Peyer's patch (tissue), 4 donors: Measurements from ENCODE around the gene PCDH12. TPM values are rescaled to one million over a fixed set of nuclear protein-coding genes. Genes with fewer than 3 reads are reported as not detected.
"Not testable (repeated sequence)": the region's sequence is repeated elsewhere in the genome, so short reads cannot be mapped to it uniquely, and the experiment has no call there.

Experiments used
- DNase-seq, 3 donors: peaks; one replicate each; pipeline ENCODE4 v3.0.0-alpha.2; 2017 to 2019
- H3K27ac ChIP-seq, 4 donors: fragments of 200-600 bp; sonication (generic); one replicate each; pipeline ENCODE4 v1.5.1; 2016 to 2019
- H3K27me3 ChIP-seq, 2 donors: fragments of 200-600 bp; sonication (generic); one replicate each; pipeline ENCODE4 v1.5.1; 2019
- H3K36me3 ChIP-seq, 3 donors: fragments of 200-600 bp; sonication (generic); one replicate each; pipeline ENCODE4 v1.5.1; 2016 to 2019
- H3K4me1 ChIP-seq, 4 donors: fragments of 200-600 bp; sonication (generic); one replicate each; pipeline ENCODE4 v1.5.1; 2016 to 2019
- H3K4me3 ChIP-seq, 4 donors: fragments of 200-600 bp; sonication (generic); 1 replicate in 3 of 4; 2 replicates in 1 of 4; pipeline ENCODE4 v1.5.1; 2016 to 2019; ENCODE audit warnings: mild to moderate bottlenecking in 1 of 4
- H3K9me3 ChIP-seq, 4 donors: fragments of 200-600 bp; sonication (generic); one replicate each; pipeline ENCODE4 v1.5.1; 2016 to 2019; ENCODE audit warnings: mild to moderate bottlenecking in 1 of 4
- POLR2A ChIP-seq, 2 donors: fragments of 450-650 bp; IDR thresholded peaks; one replicate each; pipeline ENCODE4 v1.5.1; 2017; ENCODE audit warnings: antibody characterized with exemption in 2 of 2, mild to moderate bottlenecking in 2 of 2, moderate library complexity in 2 of 2
- total RNA-seq, 4 donors: library from RNA; depleted of rRNA; stranded (reverse); fragments of >200 nt; gene quantifications; one replicate each; pipeline ENCODE4 v1.1.0, GENCODE V29; 2016
- TF ChIP-seq, protein P1 (sequence below), 6 experiments: fragments of 450-650 bp in 4 of 6; fragments of 200-600 bp in 2 of 6; sonication (generic) in 1 of 6; IDR thresholded peaks; one replicate each; pipeline ENCODE4 v1.5.1; 2017 to 2019; ENCODE audit warnings: antibody characterized with exemption in 6 of 6, mild to moderate bottlenecking in 3 of 6, moderate library complexity in 1 of 6

Gene PCDH12
- total RNA-seq, 4 donors from 2014 or later: 0.53 to 1.7 (median 1.1) TPM

DNA sequence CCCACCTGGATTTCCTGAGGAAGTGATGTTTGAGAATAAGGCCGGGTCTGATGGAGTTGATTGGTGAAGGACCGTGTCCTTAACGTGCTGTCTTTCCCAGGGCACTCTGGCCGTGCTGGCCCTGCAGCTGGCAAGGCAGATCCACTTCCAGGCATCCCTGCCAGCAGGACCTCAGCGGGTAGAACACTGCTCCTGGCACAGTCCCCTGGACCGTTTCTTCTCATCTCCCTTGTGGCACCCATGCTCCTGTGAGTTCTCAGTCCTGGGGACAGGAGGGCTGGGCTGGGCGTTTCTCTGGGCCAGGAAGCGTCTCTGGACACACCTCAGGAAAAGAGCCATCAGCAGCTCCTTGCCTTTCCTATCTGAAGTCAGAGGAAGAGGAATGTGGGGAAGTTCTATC is 30.0 kb downstream of the PCDH12 start:
- no peak overlapping the region for H3K4me3 ChIP-seq
- peaks cover 2 to 78% (median 3%) of the 10 kb centered on the region in 3 donors for H3K36me3 ChIP-seq
- no peaks in the 10 kb centered on the region for H3K9me3 ChIP-seq
- DNase-seq: no peak
- TF ChIP-seq POLR2A (IDR thresholded peaks at IDR 0.05): no peak
- TF ChIP-seq, protein P1, sequence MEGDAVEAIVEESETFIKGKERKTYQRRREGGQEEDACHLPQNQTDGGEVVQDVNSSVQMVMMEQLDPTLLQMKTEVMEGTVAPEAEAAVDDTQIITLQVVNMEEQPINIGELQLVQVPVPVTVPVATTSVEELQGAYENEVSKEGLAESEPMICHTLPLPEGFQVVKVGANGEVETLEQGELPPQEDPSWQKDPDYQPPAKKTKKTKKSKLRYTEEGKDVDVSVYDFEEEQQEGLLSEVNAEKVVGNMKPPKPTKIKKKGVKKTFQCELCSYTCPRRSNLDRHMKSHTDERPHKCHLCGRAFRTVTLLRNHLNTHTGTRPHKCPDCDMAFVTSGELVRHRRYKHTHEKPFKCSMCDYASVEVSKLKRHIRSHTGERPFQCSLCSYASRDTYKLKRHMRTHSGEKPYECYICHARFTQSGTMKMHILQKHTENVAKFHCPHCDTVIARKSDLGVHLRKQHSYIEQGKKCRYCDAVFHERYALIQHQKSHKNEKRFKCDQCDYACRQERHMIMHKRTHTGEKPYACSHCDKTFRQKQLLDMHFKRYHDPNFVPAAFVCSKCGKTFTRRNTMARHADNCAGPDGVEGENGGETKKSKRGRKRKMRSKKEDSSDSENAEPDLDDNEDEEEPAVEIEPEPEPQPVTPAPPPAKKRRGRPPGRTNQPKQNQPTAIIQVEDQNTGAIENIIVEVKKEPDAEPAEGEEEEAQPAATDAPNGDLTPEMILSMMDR (IDR thresholded peaks at IDR 0.05): no peak
- H3K27me3 ChIP-seq: no peaks in the 10 kb centered on the region
- no peak overlapping the region for H3K27ac ChIP-seq
- H3K4me1 ChIP-seq: peaks cover 0 to 8% (median 6%) of the 10 kb centered on the region in 4 donors

DNA sequence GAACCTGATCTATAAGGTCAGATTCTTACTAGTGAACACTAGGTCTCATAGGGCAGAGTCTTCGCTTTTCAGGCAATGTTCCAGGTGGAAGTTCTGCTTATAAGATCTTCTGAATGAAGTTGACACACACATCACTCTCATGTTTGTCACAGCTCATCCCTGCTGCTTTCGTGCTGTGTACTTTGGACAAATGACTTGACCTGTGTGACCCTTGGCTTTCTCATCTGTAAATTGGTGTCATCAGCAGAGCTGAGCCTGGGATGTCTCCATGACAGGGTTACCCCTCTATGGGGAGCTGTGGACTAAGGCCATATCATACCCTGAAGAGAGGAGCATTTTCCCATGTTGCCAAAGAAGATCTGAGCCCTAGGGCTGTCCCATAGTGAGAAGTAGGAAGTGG is 31.6 kb downstream of the PCDH12 start:
- Histone ChIP-seq H3K9me3 (no peaks in the 10 kb centered on the region), H3K27me3 (no peaks in the 10 kb centered on the region), H3K36me3 (peaks cover 2 to 64% (median 3%) of the 10 kb centered on the region in 3 donors), H3K4me3 (no peak overlapping the region), H3K4me1 (peaks cover 0 to 14% (median 7%) of the 10 kb centered on the region in 4 donors), H3K27ac (no peak overlapping the region)
- TF ChIP-seq POLR2A (IDR thresholded peaks at IDR 0.05): no peak
- TF ChIP-seq, protein P1 (IDR thresholded peaks at IDR 0.05): no peak
- no peak for DNase-seq

DNA sequence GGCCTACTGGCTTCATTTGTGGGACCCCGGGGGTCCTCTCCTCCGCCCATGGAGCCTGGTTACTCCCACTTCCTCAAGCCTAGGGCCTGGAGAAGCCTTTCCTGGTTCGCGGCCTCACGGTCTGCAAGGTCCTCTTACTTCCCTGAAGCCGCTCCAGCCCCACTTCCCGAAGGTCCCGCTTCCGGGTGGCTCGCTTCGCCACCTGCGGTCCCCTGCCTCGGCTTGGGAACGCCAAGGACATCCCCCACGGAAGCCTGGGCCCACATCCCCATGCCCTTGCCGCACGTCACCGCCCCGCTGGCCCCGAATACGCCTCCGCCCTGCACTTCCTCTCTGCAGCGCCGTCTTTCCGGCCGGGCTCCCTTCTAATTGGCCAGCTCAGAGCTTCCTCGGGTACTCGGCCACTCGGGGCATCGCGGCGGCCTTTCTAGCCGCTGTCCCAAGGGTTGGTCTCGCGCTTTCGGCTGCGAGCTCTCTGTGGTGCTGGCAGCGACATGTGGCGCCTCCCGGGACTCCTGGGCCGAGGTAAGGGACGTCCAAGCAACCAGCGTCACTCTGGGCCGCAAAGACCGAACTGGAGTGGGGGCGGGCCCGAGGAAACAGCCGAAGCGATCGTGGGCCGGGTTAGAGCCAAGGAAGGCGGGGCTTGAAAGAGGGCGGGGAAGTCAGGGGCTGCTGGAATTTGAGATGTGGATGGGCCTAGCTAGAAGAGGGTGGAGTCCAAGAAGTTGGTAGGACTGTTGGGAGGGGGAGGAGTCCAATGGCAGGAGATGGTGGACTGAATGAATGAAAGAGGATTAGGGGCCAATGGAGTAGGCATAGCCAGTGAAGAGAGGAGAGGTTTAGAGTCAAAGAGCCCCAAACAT is 34.3 kb downstream of the PCDH12 start, which contains the start of gene DELE1:
DELE1 (plus strand) TSS at position 424 of the 866 bp plus-strand sequence; CDS start at position 495, 71 bp downstream.
- H3K36me3 ChIP-seq: peaks cover 0 to 36% (median 0%) of the 10 kb centered on the region in 3 donors
- H3K4me3 ChIP-seq: peak within 1 kb of the TSS; percentile 60 to 84 (median 75)
- H3K4me1 ChIP-seq: peaks cover 0 to 14% (median 7%) of the 10 kb centered on the region in 4 donors
- peak; percentile 95 to 98 (median 96) for DNase-seq
- no peaks in the 10 kb centered on the region for H3K27me3 ChIP-seq
- TF ChIP-seq POLR2A (IDR thresholded peaks at IDR 0.05): peak; percentile 89 to 90
- TF ChIP-seq, protein P1 (IDR thresholded peaks at IDR 0.05): peak in 1 of 6 experiments; percentile 9
- no peaks in the 10 kb centered on the region for H3K9me3 ChIP-seq
- H3K27ac ChIP-seq: peak within 1 kb of the TSS; percentile 89 to 97 (median 96)

DNA sequence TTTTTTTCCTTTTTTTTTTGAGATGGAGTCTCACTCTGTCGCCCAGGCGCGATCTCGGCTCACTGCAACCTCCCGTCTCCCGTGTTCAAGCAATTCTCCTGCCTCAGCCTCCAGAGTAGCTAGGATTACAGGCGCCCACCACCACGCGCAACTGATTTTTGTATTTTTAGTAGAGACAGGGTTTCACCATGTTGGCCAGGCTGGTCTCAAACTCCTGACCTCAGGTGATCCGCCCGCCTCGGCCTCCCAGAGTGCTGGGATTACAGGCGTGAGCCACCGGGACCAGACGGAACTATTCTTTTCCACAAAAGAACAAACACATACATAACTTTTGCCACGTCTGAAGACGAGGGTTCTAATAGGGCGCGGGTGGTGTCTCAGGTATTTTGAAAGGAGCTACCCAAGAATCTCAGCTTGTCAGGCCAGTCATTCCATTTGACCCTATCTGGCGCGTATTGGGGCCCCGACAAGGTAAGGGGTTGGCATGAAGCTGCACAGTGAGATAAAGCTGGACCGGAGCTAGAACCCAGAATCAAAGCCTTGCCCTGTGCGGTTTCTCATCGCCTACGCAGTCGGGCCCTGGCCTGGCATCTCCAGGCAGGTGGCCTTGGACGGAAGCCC is 35.1 kb downstream of the PCDH12 start:
- not testable (repeated sequence) for H3K9me3 ChIP-seq, DNase-seq, H3K27me3 ChIP-seq
- Histone ChIP-seq H3K36me3 (peaks cover 0 to 29% (median 0%) of the 10 kb centered on the region in 3 donors), H3K27ac (peak overlapping the region; percentile 89 to 97 (median 96)), H3K4me1 (peaks cover 0 to 14% (median 7%) of the 10 kb centered on the region in 4 donors), H3K4me3 (peak overlapping the region; percentile 60 to 84 (median 75))

DNA sequence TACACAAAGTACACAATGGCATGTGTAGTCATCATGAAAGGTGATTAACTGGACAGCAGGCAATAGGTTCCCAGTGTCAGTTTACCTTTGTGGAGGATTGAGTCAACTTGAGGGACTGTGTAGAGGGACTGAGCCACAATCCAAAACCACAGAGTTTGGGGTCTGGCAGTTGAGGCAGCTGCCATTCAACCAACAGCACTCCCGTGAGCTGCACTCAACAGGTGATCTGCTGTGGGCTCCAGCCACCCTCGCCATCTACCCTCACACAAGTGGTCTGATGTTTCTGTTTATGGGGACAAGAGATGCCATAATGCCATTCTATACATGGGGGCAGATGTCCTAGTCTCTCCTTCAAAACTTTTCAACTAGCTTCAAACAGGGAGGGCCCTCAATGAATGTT is 37.2 kb downstream of the PCDH12 start:
- peaks cover 0 to 14% (median 7%) of the 10 kb centered on the region in 4 donors for H3K4me1 ChIP-seq
- no peak for DNase-seq
- H3K9me3 ChIP-seq: no peaks in the 10 kb centered on the region
- H3K4me3 ChIP-seq: no peak overlapping the region
- TF ChIP-seq, protein P1 (IDR thresholded peaks at IDR 0.05): no peak
- no peak for TF ChIP-seq POLR2A (IDR thresholded peaks at IDR 0.05)
- H3K36me3 ChIP-seq: peaks cover 0 to 8% (median 0%) of the 10 kb centered on the region in 3 donors
- no peaks in the 10 kb centered on the region for H3K27me3 ChIP-seq
- H3K27ac ChIP-seq: no peak overlapping the region
